ENCODE data around the gene PPP1R3G.

The PPP1R3G gene

GRCh38 chr6:5102267-5102970 lies 17.3 kb downstream of the PPP1R3G start:
- Histone ChIP-seq H3K4me3 (replicated peaks; ENCODE audit: low read depth, low read length) (no peak overlapping the region), H3K27me3 (replicated peaks; ENCODE audit: control insufficient read depth, insufficient read depth, low read length) (no peaks in the 10 kb centered on the region), H3K36me3 (ENCODE audit: control insufficient read depth, insufficient read depth, low read length) (no peaks in the 10 kb centered on the region)
- no peak for TF ChIP-seq CTCF (IDR thresholded peaks at IDR 0.05; ENCODE audit: insufficient read depth, low read length, poor library complexity, severe bottlenecking)
- DNase-seq (ENCODE audit: extremely low read depth, insufficient read length): no peak

- DNase-seq (ENCODE audit: extremely low read depth, insufficient read length): no peak
- Histone ChIP-seq H3K27me3 (replicated peaks; ENCODE audit: control insufficient read depth, insufficient read depth, low read length) (no peaks in the 10 kb centered on the region), H3K4me3 (replicated peaks; ENCODE audit: low read depth, low read length) (no peak overlapping the region), H3K36me3 (ENCODE audit: control insufficient read depth, insufficient read depth, low read length) (no peaks in the 10 kb centered on the region)
- no peak for TF ChIP-seq CTCF (IDR thresholded peaks at IDR 0.05; ENCODE audit: insufficient read depth, low read length, poor library complexity, severe bottlenecking)
Observed at GRCh38 chr6:5103250-5103649, 18.1 kb downstream of the PPP1R3G start.

GRCh38 chr6:5104667-5105066 lies 19.5 kb downstream of the PPP1R3G start:
- no peak for TF ChIP-seq CTCF (IDR thresholded peaks at IDR 0.05; ENCODE audit: insufficient read depth, low read length, poor library complexity, severe bottlenecking)
- Histone ChIP-seq H3K4me3 (replicated peaks; ENCODE audit: low read depth, low read length) (no peak overlapping the region), H3K27me3 (replicated peaks; ENCODE audit: control insufficient read depth, insufficient read depth, low read length) (no peaks in the 10 kb centered on the region), H3K36me3 (ENCODE audit: control insufficient read depth, insufficient read depth, low read length) (no peaks in the 10 kb centered on the region; the same call in none of the 2 replicates)
- no peak for DNase-seq (ENCODE audit: extremely low read depth, insufficient read length)

GRCh38 chr6:5105146-5105545 lies 20.0 kb downstream of the PPP1R3G start:
- no peak for DNase-seq (ENCODE audit: extremely low read depth, insufficient read length)
- TF ChIP-seq CTCF (IDR thresholded peaks at IDR 0.05; ENCODE audit: insufficient read depth, low read length, poor library complexity, severe bottlenecking): no peak
- Histone ChIP-seq H3K4me3 (replicated peaks; ENCODE audit: low read depth, low read length) (no peak overlapping the region), H3K27me3 (replicated peaks; ENCODE audit: control insufficient read depth, insufficient read depth, low read length) (no peaks in the 10 kb centered on the region), H3K36me3 (ENCODE audit: control insufficient read depth, insufficient read depth, low read length) (no peaks in the 10 kb centered on the region; the same call in none of the 2 replicates)

- Histone ChIP-seq H3K36me3 (ENCODE audit: control insufficient read depth, insufficient read depth, low read length) (no peaks in the 10 kb centered on the region; the same call in none of the 2 replicates), H3K27me3 (replicated peaks; ENCODE audit: control insufficient read depth, insufficient read depth, low read length) (no peaks in the 10 kb centered on the region), H3K4me3 (replicated peaks; ENCODE audit: low read depth, low read length) (no peak overlapping the region)
- TF ChIP-seq CTCF (IDR thresholded peaks at IDR 0.05; ENCODE audit: insufficient read depth, low read length, poor library complexity, severe bottlenecking): no peak
- no peak for DNase-seq (ENCODE audit: extremely low read depth, insufficient read length)
Observed at GRCh38 chr6:5107341-5107740, 22.2 kb downstream of the PPP1R3G start.

All from GM06990 (cell line).